ENCODE measurements around the gene ASB5. TPM values are rescaled to one million over a fixed set of nuclear protein-coding genes. Genes with fewer than 3 reads are reported as not detected.

ASB5 gene
- total RNA-seq, 1 experiment from 2014 or later: not detected

DNA sequence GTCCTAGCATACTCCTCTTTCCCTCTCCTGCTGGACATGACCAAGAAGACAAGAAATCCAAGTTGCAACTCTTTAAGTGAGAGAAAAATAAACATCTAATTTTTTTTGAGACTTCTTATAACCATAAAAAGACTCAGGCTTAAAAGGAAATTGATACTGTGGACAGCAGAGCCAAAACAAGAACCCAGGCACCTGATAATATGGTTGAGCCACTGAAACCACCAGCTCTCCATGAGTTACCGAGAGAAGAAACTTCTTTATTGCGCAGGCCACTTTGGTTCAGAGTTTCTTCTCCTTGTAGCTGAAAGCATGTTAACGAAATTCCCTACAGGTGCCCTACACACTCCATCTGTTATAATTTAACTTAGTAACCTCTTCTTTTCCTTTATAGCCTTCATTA is 39.4 kb upstream of the ASB5 start:
- H3K4me3 Mint-ChIP-seq (ENCODE audit: low read depth, unreplicated experiment): no peak overlapping the region
- TF ChIP-seq, protein P1, sequence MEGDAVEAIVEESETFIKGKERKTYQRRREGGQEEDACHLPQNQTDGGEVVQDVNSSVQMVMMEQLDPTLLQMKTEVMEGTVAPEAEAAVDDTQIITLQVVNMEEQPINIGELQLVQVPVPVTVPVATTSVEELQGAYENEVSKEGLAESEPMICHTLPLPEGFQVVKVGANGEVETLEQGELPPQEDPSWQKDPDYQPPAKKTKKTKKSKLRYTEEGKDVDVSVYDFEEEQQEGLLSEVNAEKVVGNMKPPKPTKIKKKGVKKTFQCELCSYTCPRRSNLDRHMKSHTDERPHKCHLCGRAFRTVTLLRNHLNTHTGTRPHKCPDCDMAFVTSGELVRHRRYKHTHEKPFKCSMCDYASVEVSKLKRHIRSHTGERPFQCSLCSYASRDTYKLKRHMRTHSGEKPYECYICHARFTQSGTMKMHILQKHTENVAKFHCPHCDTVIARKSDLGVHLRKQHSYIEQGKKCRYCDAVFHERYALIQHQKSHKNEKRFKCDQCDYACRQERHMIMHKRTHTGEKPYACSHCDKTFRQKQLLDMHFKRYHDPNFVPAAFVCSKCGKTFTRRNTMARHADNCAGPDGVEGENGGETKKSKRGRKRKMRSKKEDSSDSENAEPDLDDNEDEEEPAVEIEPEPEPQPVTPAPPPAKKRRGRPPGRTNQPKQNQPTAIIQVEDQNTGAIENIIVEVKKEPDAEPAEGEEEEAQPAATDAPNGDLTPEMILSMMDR (IDR thresholded peaks at IDR 0.05; ENCODE audit: unreplicated experiment): no peak
- no peak for DNase-seq
- no TSS peak for BruUV-seq (replicated peaks)
- H3K4me1 Mint-ChIP-seq (ENCODE audit: low read depth, unreplicated experiment): no peaks in the 10 kb centered on the region
- CTCF ChIA-PET: no interaction called here
- no peaks in the 10 kb centered on the region for H3K27me3 Mint-ChIP-seq (ENCODE audit: unreplicated experiment)
- H3K27ac Mint-ChIP-seq (ENCODE audit: unreplicated experiment): no peak overlapping the region
- intact Hi-C loops (cut with micrococcal nuclease; ENCODE audit: unreplicated experiment): no loop called here
- H3K36me3 Mint-ChIP-seq (ENCODE audit: insufficient read depth, unreplicated experiment): no peaks in the 10 kb centered on the region
- H3K9me3 Mint-ChIP-seq (ENCODE audit: low read depth, unreplicated experiment): no peaks in the 10 kb centered on the region

DNA sequence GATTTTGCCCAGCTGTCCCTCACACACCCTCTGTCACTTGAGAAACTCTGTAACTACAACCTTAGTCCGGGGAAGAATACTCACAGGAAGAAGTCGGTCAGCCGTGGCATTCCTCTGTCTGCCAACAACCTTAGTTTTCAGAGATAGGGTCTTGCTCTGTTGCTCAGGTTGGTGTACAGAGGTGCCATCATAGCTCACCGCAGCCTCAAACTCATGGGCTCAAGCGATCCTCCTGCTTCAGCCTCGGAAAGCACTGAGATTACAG is 38.6 kb upstream of the ASB5 start:
- Mint-ChIP-seq H3K27ac (ENCODE audit: unreplicated experiment) (no peak overlapping the region), H3K36me3 (ENCODE audit: insufficient read depth, unreplicated experiment) (no peaks in the 10 kb centered on the region), H3K4me1 (ENCODE audit: low read depth, unreplicated experiment) (peaks cover 5% of the 10 kb centered on the region), H3K4me3 (ENCODE audit: low read depth, unreplicated experiment) (no peak overlapping the region), H3K27me3 (ENCODE audit: unreplicated experiment) (no peaks in the 10 kb centered on the region), H3K9me3 (ENCODE audit: low read depth, unreplicated experiment) (no peaks in the 10 kb centered on the region)
- TF ChIP-seq, protein P1 (IDR thresholded peaks at IDR 0.05; ENCODE audit: unreplicated experiment): no peak
- intact Hi-C loops (cut with micrococcal nuclease; ENCODE audit: unreplicated experiment): no loop called here
- CTCF ChIA-PET: no interaction called here
- no peak for DNase-seq
- no TSS peak for BruUV-seq (replicated peaks)

DNA sequence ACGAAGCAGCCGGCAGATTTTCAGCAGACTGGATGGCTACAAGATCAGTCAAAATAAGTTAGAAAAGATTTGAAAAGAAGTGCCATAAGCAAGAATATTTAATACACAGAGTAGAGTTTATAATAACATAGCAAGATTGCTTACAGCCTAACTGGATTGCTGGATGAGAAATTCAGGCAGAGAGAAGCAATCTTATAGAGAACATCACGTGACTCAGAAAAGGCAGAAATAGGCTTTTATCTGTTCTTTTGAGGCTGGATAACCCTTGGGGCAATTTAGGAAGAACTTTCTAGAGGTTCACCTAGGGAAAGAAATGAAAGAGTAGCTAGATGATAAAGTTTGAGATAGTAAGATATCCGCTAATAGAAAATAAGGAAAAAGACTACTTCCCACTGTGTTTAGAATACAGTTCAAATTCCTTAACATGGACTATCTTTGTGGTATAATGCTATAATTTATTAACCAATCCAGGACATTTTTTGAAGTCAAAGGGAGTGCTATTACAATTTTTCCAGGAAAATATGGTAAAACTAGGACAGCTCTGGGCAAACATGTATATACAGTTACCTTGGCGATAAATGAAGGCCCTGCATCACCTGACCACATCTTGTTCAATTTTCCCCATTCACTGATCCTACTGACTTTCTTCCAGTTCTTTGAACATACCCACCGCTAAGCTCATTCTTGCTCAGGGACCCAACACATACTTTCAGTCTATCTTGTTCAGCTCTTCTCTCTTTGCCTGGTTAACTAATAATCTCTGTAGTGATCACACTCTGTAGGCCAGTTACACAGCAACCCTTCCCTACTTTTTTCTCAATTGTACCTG is 38.0 kb upstream of the ASB5 start:
- Mint-ChIP-seq H3K9me3 (ENCODE audit: low read depth, unreplicated experiment) (no peaks in the 10 kb centered on the region), H3K27ac (ENCODE audit: unreplicated experiment) (no peak overlapping the region), H3K4me1 (ENCODE audit: low read depth, unreplicated experiment) (peaks cover 7% of the 10 kb centered on the region), H3K4me3 (ENCODE audit: low read depth, unreplicated experiment) (no peak overlapping the region), H3K36me3 (ENCODE audit: insufficient read depth, unreplicated experiment) (no peaks in the 10 kb centered on the region), H3K27me3 (ENCODE audit: unreplicated experiment) (no peaks in the 10 kb centered on the region)
- CTCF ChIA-PET: no interaction called here
- no peak for DNase-seq
- TF ChIP-seq, protein P1 (IDR thresholded peaks at IDR 0.05; ENCODE audit: unreplicated experiment): no peak
- intact Hi-C loops (cut with micrococcal nuclease; ENCODE audit: unreplicated experiment): no loop called here
- BruUV-seq (replicated peaks): no TSS peak

DNA sequence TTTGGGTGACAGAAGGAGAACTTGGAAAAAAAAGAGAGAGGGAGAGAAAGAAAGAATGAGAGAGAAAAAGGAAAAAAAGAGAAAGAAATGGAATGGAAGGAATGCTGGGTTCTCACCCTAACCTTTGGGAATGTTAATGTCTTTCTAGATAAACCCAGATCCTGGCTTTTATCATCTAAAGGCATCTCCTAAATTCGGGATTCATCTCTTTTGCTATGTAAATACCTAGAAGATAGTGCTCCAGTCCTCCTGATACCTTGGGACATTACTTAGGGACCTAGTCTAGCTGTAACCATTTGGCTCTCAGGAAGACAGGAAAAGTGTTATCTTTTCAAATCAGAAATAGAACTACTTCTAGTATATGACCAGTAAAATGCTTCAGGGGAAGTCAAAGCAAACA is 34.9 kb upstream of the ASB5 start:
- H3K27me3 Mint-ChIP-seq (ENCODE audit: unreplicated experiment): no peaks in the 10 kb centered on the region
- BruUV-seq (replicated peaks): no TSS peak
- H3K9me3 Mint-ChIP-seq (ENCODE audit: low read depth, unreplicated experiment): no peaks in the 10 kb centered on the region
- peaks cover 7% of the 10 kb centered on the region for H3K4me1 Mint-ChIP-seq (ENCODE audit: low read depth, unreplicated experiment)
- TF ChIP-seq, protein P1 (IDR thresholded peaks at IDR 0.05; ENCODE audit: unreplicated experiment): no peak
- no peak for DNase-seq
- H3K27ac Mint-ChIP-seq (ENCODE audit: unreplicated experiment): no peak overlapping the region
- no peak overlapping the region for H3K4me3 Mint-ChIP-seq (ENCODE audit: low read depth, unreplicated experiment)
- intact Hi-C loops (cut with micrococcal nuclease; ENCODE audit: unreplicated experiment): no loop called here
- no peaks in the 10 kb centered on the region for H3K36me3 Mint-ChIP-seq (ENCODE audit: insufficient read depth, unreplicated experiment)
- CTCF ChIA-PET: no interaction called here
